Ovary (tissue), 9 donors: ENCODE data around the gene ANKFN1. TPM values are rescaled to one million over a fixed set of nuclear protein-coding genes. Genes with fewer than 3 reads are reported as not detected.

Experiments
- DNase-seq, 5 donors: peaks; one replicate each; pipeline ENCODE4 v3.0.0-alpha.2; 2019 to 2020
- H3K27ac ChIP-seq, 2 donors: fragments of 200-600 bp; one replicate each; pipeline versions ENCODE4 v1.5.1 to v1.8.0; 2019 to 2022
- H3K27me3 ChIP-seq: fragments of 200-600 bp; one replicate; pipeline ENCODE4 v1.8.0; 2022
- H3K36me3 ChIP-seq: fragments of 200-600 bp; sonication (generic); one replicate; pipeline ENCODE4 v1.5.1; 2019
- H3K4me1 ChIP-seq: one replicate; pipeline ENCODE4 v1.8.1; 2013; ENCODE audit warnings: mild to moderate bottlenecking, moderate library complexity; ENCODE audit not compliant: insufficient read depth
- H3K4me3 ChIP-seq: fragments of 200-600 bp; sonication (generic); one replicate; pipeline ENCODE4 v1.5.1; 2017
- H3K9me3 ChIP-seq, 2 donors: fragments of 200-600 bp in 1 of 2; sonication (generic) in 1 of 2; one replicate each; pipeline versions ENCODE4 v1.5.1 to v1.8.1; 2013 to 2019; ENCODE audit warnings: mild to moderate bottlenecking in 1 of 2, moderate library complexity in 1 of 2
- EP300 ChIP-seq: sonication (generic); formaldehyde crosslinking; IDR thresholded peaks from one replicate; pipeline ENCODE4 v1.6.1; 2017; ENCODE audit warnings: antibody characterized with exemption
- POLR2A ChIP-seq: fragments of 450-650 bp; IDR thresholded peaks from one replicate; pipeline ENCODE4 v1.6.1; 2017; ENCODE audit warnings: antibody characterized with exemption, mild to moderate bottlenecking, moderate library complexity
- WGBS, 3 donors: extraction: QIAGEN DNeasy Blood & Tissue Kit in 1 of 3; methylation state at CpG; one replicate each; pipeline versions ENCODE4 v1.1.5 to v1.1.7; 2013 to 2017; 5-methylcytosine and 5-hydroxymethylcytosine counted together
- intact Hi-C, 4 donors: fragments of 100-400 bp; cut with DNase I; formaldehyde crosslinking; loops; one replicate each; pipeline versions ENCODE4 v1.11.0 to v1.15.1; 2022 to 2023
- polyA plus RNA-seq, 2 donors: library from polyadenylated mRNA; stranded (reverse); fragments of 200-250 nt in 1 of 2; fragments of 350-450 nt in 1 of 2; fragmentation: Illumina TruSeq in 1 of 2; extraction: RNeasy Lipid Tissue Mini Kit (QIAGEN cat#74804) in 1 of 2; gene quantifications; one replicate each; pipeline ENCODE4 v1.2.3, GENCODE V29; 2013 to 2014
- total RNA-seq, 7 donors: library from RNA; depleted of rRNA in 2 of 7; stranded (reverse); fragments of >200 nt in 2 of 7; fragmentation: NEBNext Ultra II Directional in 3 of 7; extraction: Animal tissue kit (Norgen Biotek cat#: 25700) in 3 of 7; gene quantifications; one replicate each; pipeline versions ENCODE4 v1.1.0 to v1.2.4, GENCODE V29; 2016 to 2023
- TF ChIP-seq, protein P1 (sequence below), 3 donors: fragments of 450-650 bp in 2 of 3; fragments of 200-600 bp in 1 of 3; IDR thresholded peaks; one replicate each; pipeline versions ENCODE4 v1.5.1 to v1.8.0; 2016 to 2022; ENCODE audit warnings: antibody characterized with exemption in 3 of 3, mild to moderate bottlenecking in 1 of 3
- donor health status: DM: no; HTN: no; CAD: no; lungs with moderate emphysema.
- donor health status: DM: no; HTN: no; CAD: no.
- donor health status: Bipolar disorder and iron deficiency.
- donor health status: DM: yes; HTN: yes; CAD: no.
- donor health status: DM: no; HTN: no; CAD: no.
- donor health status: DM: yes; HTN: yes; CAD: no.

ANKFN1 gene
- total and polyA plus RNA-seq, 9 donors = 0.02 to 4.4 (median 0.54) TPM; not detected in 3

DNA sequence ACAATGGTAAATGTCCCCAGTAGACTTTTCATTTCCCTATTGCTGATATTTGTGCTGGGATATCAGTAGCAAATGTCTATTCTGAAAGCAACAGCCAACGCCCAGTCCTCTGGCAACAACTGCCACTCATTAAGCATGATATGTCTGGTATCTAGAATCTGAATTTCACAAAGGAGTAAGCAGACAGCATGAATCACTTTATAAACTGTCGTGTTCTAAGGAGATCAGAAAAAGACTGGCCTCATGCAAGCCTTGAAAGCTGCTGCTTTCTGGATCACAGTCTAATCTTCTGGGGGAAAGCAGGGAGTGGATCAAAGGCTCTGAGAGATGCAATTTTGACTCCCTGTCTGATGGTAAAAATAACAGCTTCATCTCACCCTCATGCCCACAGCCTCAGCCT is 287.1 kb downstream of the ANKFN1 start:
- no peak for DNase-seq

DNA sequence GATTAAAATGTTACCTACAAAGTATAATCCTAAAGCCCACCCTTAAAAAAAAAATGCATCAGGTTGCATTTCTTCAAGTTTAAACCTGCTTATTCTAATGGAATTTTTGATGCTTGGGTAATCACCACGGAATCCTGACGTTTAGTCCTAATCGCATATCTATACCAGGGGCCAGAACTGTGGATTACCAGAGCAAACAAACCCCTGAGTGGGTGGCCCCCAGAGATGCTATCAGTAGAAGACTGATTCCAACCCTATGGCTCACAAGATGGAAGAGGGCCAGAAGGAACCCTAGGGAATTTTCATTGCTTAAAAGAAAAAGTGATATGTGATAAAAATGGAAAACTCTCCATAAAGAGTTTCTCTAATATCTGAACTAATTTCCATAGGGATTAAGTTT is 288.0 kb downstream of the ANKFN1 start:
- TF ChIP-seq POLR2A (no peak), EP300 (no peak)
- TF ChIP-seq, protein P1, sequence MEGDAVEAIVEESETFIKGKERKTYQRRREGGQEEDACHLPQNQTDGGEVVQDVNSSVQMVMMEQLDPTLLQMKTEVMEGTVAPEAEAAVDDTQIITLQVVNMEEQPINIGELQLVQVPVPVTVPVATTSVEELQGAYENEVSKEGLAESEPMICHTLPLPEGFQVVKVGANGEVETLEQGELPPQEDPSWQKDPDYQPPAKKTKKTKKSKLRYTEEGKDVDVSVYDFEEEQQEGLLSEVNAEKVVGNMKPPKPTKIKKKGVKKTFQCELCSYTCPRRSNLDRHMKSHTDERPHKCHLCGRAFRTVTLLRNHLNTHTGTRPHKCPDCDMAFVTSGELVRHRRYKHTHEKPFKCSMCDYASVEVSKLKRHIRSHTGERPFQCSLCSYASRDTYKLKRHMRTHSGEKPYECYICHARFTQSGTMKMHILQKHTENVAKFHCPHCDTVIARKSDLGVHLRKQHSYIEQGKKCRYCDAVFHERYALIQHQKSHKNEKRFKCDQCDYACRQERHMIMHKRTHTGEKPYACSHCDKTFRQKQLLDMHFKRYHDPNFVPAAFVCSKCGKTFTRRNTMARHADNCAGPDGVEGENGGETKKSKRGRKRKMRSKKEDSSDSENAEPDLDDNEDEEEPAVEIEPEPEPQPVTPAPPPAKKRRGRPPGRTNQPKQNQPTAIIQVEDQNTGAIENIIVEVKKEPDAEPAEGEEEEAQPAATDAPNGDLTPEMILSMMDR (IDR thresholded peaks at IDR 0.05) = no peak
- intact Hi-C loops = no loop called here
- H3K36me3 ChIP-seq = no peaks in the 10 kb centered on the region
- H3K4me3 ChIP-seq = no peak overlapping the region
- H3K9me3 ChIP-seq = no peaks in the 10 kb centered on the region
- no peaks in the 10 kb centered on the region for H3K27me3 ChIP-seq
- DNase-seq = no peak
- H3K27ac ChIP-seq = no peak overlapping the region
- 31 to 35% (median 35%) methylated on average over 3 of the region's 3 CpGs for WGBS, 3 donors
- H3K4me1 ChIP-seq = no peaks in the 10 kb centered on the region

More for the DNA sequence above, 287.1 kb downstream of the ANKFN1 start:
- no peaks in the 10 kb centered on the region for H3K36me3 ChIP-seq
- intact Hi-C loops = no loop called here
- no peak for TF ChIP-seq POLR2A
- TF ChIP-seq, protein P1 (IDR thresholded peaks at IDR 0.05) = no peak
- no peak for TF ChIP-seq EP300
- WGBS, 3 donors = 4 to 18% (median 8%) methylated on average over 2 of the region's 2 CpGs
- no peaks in the 10 kb centered on the region for H3K27me3 ChIP-seq
- H3K9me3 ChIP-seq = no peaks in the 10 kb centered on the region
- no peaks in the 10 kb centered on the region for H3K4me1 ChIP-seq
- no peak overlapping the region for H3K27ac ChIP-seq
- no peak overlapping the region for H3K4me3 ChIP-seq

DNA sequence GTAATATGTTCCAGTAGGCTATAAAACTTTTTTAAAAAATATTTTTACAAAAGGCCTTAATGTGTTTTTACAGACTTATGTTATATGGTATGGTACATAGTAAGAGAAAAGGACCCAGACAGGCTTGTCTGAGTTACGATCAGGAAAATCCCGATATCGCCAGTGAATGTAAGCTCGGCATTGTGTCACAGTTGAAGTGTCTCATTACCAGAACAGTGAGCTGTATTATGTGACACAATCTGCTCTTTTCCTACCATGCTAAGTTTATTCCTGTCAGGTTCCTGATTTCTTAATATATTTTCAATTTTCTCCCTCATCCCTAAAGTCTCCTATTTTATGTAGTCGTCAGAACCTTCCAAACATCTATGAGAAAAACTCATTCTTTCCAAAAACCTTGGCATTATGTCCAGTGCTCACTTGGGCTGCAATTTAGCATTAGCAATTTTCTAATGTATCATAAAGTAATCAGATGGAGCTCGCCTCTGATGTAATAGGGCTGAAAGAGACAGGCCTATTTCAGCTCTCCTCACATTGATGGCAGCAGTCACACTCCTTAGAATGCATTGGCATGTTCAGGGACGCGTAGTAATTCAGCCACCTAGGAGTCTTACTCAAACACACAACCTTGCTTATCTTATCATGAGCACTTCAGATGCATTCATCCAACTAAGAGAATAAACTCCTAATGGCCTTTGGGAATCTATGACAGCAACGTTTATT is 292.6 kb downstream of the ANKFN1 start:
- DNase-seq = no peak
- Histone ChIP-seq H3K27ac (no peak overlapping the region), H3K4me1 (no peaks in the 10 kb centered on the region), H3K36me3 (no peaks in the 10 kb centered on the region), H3K9me3 (no peaks in the 10 kb centered on the region), H3K4me3 (no peak overlapping the region), H3K27me3 (no peaks in the 10 kb centered on the region)
- 77 to 83% (median 80%) methylated on average over 9 of the region's 9 CpGs for WGBS, 3 donors
- intact Hi-C loops = no loop called here
- TF ChIP-seq, protein P1 (IDR thresholded peaks at IDR 0.05) = no peak
- TF ChIP-seq POLR2A (no peak), EP300 (no peak)

DNA sequence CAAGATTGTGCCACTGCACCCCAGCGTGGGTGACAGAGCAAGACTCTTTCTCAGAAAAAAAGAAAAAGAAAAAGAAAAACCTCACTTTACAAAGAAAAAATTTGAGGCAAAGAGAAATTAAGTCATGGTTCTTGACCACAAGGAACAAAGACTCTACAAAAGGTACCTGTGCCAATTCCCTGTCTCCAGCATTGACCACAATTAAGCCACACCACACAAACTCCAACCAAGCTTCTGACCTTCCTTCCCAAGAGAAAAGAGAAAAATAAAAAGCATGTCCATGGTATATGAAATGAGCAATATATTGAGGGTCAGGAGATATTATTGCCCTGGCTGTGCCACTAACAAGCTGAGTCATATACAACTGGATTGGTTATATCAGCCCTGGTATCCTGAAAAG is 293.9 kb downstream of the ANKFN1 start:
- no peak for TF ChIP-seq POLR2A
- TF ChIP-seq, protein P1 (IDR thresholded peaks at IDR 0.05) = no peak
- TF ChIP-seq EP300 = no peak

More for the DNA sequence above, 293.9 kb downstream of the ANKFN1 start:
- H3K27ac ChIP-seq = no peak overlapping the region
- 79 to 96% (median 83%) methylated on average over 1 of the region's 1 CpG for WGBS, 3 donors
- intact Hi-C loops = no loop called here
- no peaks in the 10 kb centered on the region for H3K36me3 ChIP-seq
- no peak overlapping the region for H3K4me3 ChIP-seq
- no peaks in the 10 kb centered on the region for H3K9me3 ChIP-seq
- no peaks in the 10 kb centered on the region for H3K27me3 ChIP-seq
- no peaks in the 10 kb centered on the region for H3K4me1 ChIP-seq
- no peak for DNase-seq
